Calu3 (cell line): ENCODE data around the gene TEDC1. TPM values are rescaled to one million over a fixed set of nuclear protein-coding genes. Genes with fewer than 3 reads are reported as not detected.

Experiments used
- BruUV-seq: library from RNA; stranded (reverse); fragments of 400-500 nt; replicated peaks from 2 replicates; lab custom pipeline; 2021; lab: Mats Ljungman, UMichigan
- CTCF ChIA-PET: fragments of 300-600 bp; sonication (Branson Sonifier 250); formaldehyde crosslinking; loops from one replicate; lab custom pipeline; 2022; ENCODE audit warnings: antibody characterized with exemption; lab: Charles Lee
- DNase-seq: peaks from one replicate; pipeline ENCODE4 v3.0.0; 2022
- H3K27ac Mint-ChIP-seq: one replicate; pipeline ENCODE4 v1.8.0; 2022; ENCODE audit warnings: mixed read lengths; ENCODE audit not compliant: unreplicated experiment
- H3K27me3 Mint-ChIP-seq: one replicate; pipeline ENCODE4 v1.8.0; 2022; ENCODE audit warnings: mixed read lengths; ENCODE audit not compliant: unreplicated experiment
- H3K36me3 Mint-ChIP-seq: one replicate; pipeline ENCODE4 v1.8.0; 2022; ENCODE audit warnings: mild to moderate bottlenecking, moderate library complexity, mixed read lengths; ENCODE audit not compliant: insufficient read depth, unreplicated experiment
- H3K4me1 Mint-ChIP-seq: one replicate; pipeline ENCODE4 v1.8.0; 2022; ENCODE audit warnings: mild to moderate bottlenecking, low read depth, mixed read lengths; ENCODE audit not compliant: unreplicated experiment
- H3K4me3 Mint-ChIP-seq: one replicate; pipeline ENCODE4 v1.8.0; 2022; ENCODE audit warnings: mild to moderate bottlenecking, low read depth, moderate library complexity, mixed read lengths; ENCODE audit not compliant: unreplicated experiment
- H3K9me3 Mint-ChIP-seq: one replicate; pipeline ENCODE4 v1.8.0; 2022; ENCODE audit warnings: low read depth, mixed read lengths; ENCODE audit not compliant: unreplicated experiment
- CTCF ChIP-seq: fragments of 200-600 bp; IDR thresholded peaks from one replicate; pipeline ENCODE4 v1.8.0; 2022; ENCODE audit warnings: antibody characterized with exemption; ENCODE audit not compliant: unreplicated experiment
- intact Hi-C: fragments of 100-400 bp; cut with micrococcal nuclease; formaldehyde crosslinking; loops from one replicate; pipeline ENCODE4 v1.10.0; 2022; ENCODE audit not compliant: unreplicated experiment
- total RNA-seq: library from RNA; stranded (reverse); gene quantifications from 2 replicates; pipeline ENCODE4 v1.2.3, GENCODE V29; 2022

Gene TEDC1
- total RNA-seq, 1 experiment from 2014 or later = 33.7 TPM

GRCh38 chr14:105489542-105490266 lies 1.3 kb upstream of the TEDC1 start:
- Mint-ChIP-seq H3K27me3 (no peaks in the 10 kb centered on the region), H3K9me3 (no peaks in the 10 kb centered on the region), H3K4me1 (peaks cover 11% of the 10 kb centered on the region), H3K36me3 (peaks cover 36% of the 10 kb centered on the region), H3K4me3 (peak overlapping the region; percentile 80), H3K27ac (peak overlapping the region; percentile 56)
- peak; percentile 89 for DNase-seq
- peak; percentile 60 for TF ChIP-seq CTCF
- intact Hi-C loops = loop anchor here (2.0 kb wide), 1 partner anchor 119 kb away; no protein-coding TSS in a partner anchor
- TSS peak; percentile 27 for BruUV-seq
- CTCF ChIA-PET = interaction anchor here (0.5 to 3.6 kb wide), 13 partner anchors 9 to 737 kb away, joined by 3 to 43 read pairs (median 4); partner anchors contain the start of gene SIVA1

GRCh38 chr14:105490267-105490571 lies 827 bp upstream of the TEDC1 start:
- Mint-ChIP-seq H3K36me3 (peaks cover 32% of the 10 kb centered on the region), H3K4me1 (peaks cover 9% of the 10 kb centered on the region)

GRCh38 chr14:105491366-105491973 lies 424 bp downstream of the TEDC1 start:
- H3K4me3 Mint-ChIP-seq = peak overlapping the region; percentile 80
- peaks cover 30% of the 10 kb centered on the region for H3K36me3 Mint-ChIP-seq
- no peak for TF ChIP-seq CTCF
- BruUV-seq = TSS peak; percentile 68
- intact Hi-C loops = loop anchor here (2.0 kb wide), 1 partner anchor 121 kb away; no protein-coding TSS in a partner anchor
- CTCF ChIA-PET = interaction anchor here (0.6 to 3.6 kb wide), 3 partner anchors 11 to 290 kb away, joined by 3 to 43 read pairs (median 6); no protein-coding TSS in a partner anchor
- no peaks in the 10 kb centered on the region for H3K9me3 Mint-ChIP-seq
- peak overlapping the region; percentile 91 for H3K27ac Mint-ChIP-seq
- H3K4me1 Mint-ChIP-seq = peaks cover 9% of the 10 kb centered on the region
- no peaks in the 10 kb centered on the region for H3K27me3 Mint-ChIP-seq
- DNase-seq = peak; percentile 84

More at GRCh38 chr14:105490267-105490571, 827 bp upstream of the TEDC1 start:
- DNase-seq = no peak
- no peak for TF ChIP-seq CTCF
- Mint-ChIP-seq H3K9me3 (no peaks in the 10 kb centered on the region), H3K4me3 (peak overlapping the region; percentile 80), H3K27ac (no peak overlapping the region), H3K27me3 (no peaks in the 10 kb centered on the region)
- intact Hi-C loops = loop anchor here (2.0 kb wide), 1 partner anchor 119 kb away; no protein-coding TSS in a partner anchor
- CTCF ChIA-PET = interaction anchor here (0.5 to 3.6 kb wide), 14 partner anchors 9 to 737 kb away, joined by 3 to 43 read pairs (median 4); partner anchors contain the start of gene SIVA1
- no TSS peak for BruUV-seq

- H3K27ac Mint-ChIP-seq = peak overlapping the region; percentile 91
- no peak for TF ChIP-seq CTCF
- H3K9me3 Mint-ChIP-seq = no peaks in the 10 kb centered on the region
- DNase-seq = no peak
- CTCF ChIA-PET = interaction anchor here (0.6 to 3.6 kb wide), 2 partner anchors 11 to 19 kb away, joined by 6 to 43 read pairs; no protein-coding TSS in a partner anchor
- H3K36me3 Mint-ChIP-seq = peaks cover 35% of the 10 kb centered on the region
- no peaks in the 10 kb centered on the region for H3K27me3 Mint-ChIP-seq
- H3K4me1 Mint-ChIP-seq = peaks cover 9% of the 10 kb centered on the region
- peak overlapping the region; percentile 80 for H3K4me3 Mint-ChIP-seq
- no TSS peak for BruUV-seq
- intact Hi-C loops = no loop called here
Measured at GRCh38 chr14:105492031-105492970, 1.3 kb downstream of the TEDC1 start.
